Fibroblast of lung (primary cell): ENCODE measurements around the gene DPEP2. TPM values are rescaled to one million over a fixed set of nuclear protein-coding genes. Genes with fewer than 3 reads are reported as not detected.
"Not testable (repeated sequence)": the region's sequence is repeated elsewhere in the genome, so short reads cannot be mapped to it uniquely, and the experiment has no call there.

Experiments used
- DNase-seq, 2 donors: peaks; one replicate each; pipeline versions ENCODE4 v3.0.0 to v3.0.0-alpha.2; 2010; ENCODE audit warnings: low read depth in 2 of 2
- H2AFZ ChIP-seq: 2 replicates; pipeline ENCODE4 v1.5.1; 2012; ENCODE audit warnings: low read length, control low read depth, inconsistent platforms
- H3K27ac ChIP-seq: 2 replicates; pipeline ENCODE4 v1.5.1; 2011; ENCODE audit warnings: low read length, control low read depth; ENCODE audit not compliant: insufficient read depth
- H3K27me3 ChIP-seq: 2 replicates; pipeline ENCODE4 v1.5.1; 2011; ENCODE audit warnings: mild to moderate bottlenecking, low read length; ENCODE audit not compliant: control insufficient read depth, insufficient read depth
- H3K36me3 ChIP-seq: 2 replicates; pipeline ENCODE4 v1.5.1; 2011; ENCODE audit warnings: low read length; ENCODE audit not compliant: control insufficient read depth, insufficient read depth
- H3K4me1 ChIP-seq: 2 replicates; pipeline ENCODE4 v1.5.1; 2011; ENCODE audit warnings: low read length; ENCODE audit not compliant: control insufficient read depth, insufficient read depth; ENCODE audit errors: extremely low read depth
- H3K4me2 ChIP-seq: 2 replicates; pipeline ENCODE4 v1.5.1; 2011; ENCODE audit warnings: low read length, control low read depth; ENCODE audit not compliant: insufficient read depth; ENCODE audit errors: extremely low read depth
- H3K4me3 ChIP-seq, 4 experiments: fragments of 200-600 bp in 1 of 4; sonication (generic) in 1 of 4; replicated peaks in 1 of 4; 2 replicates each; pipeline ENCODE4 v1.5.1; 2011 to 2016; ENCODE audit warnings: low read length in 4 of 4, low read depth in 3 of 4, mild to moderate bottlenecking in 3 of 4, control low read depth in 2 of 4, inconsistent platforms in 1 of 4, mixed read lengths in 1 of 4; ENCODE audit not compliant: insufficient read depth in 1 of 4; ENCODE audit errors: control extremely low read depth in 1 of 4
- H3K79me2 ChIP-seq: 2 replicates; pipeline ENCODE4 v1.5.1; 2012; ENCODE audit warnings: mild to moderate bottlenecking, low read length, inconsistent platforms; ENCODE audit not compliant: control insufficient read depth, insufficient read depth
- H3K9ac ChIP-seq: 2 replicates; pipeline ENCODE4 v1.5.1; 2011; ENCODE audit warnings: mild to moderate bottlenecking, low read length, control low read depth; ENCODE audit not compliant: insufficient read depth
- H3K9me3 ChIP-seq: 2 replicates; pipeline ENCODE4 v1.5.1; 2012; ENCODE audit warnings: low read depth, low read length; ENCODE audit not compliant: control insufficient read depth, insufficient read depth
- H4K20me1 ChIP-seq: 2 replicates; pipeline ENCODE4 v1.5.1; 2011; ENCODE audit warnings: low read length; ENCODE audit not compliant: control insufficient read depth, insufficient read depth; ENCODE audit errors: extremely low read depth
- EZH2 ChIP-seq: IDR thresholded peaks from 2 replicates; pipeline ENCODE4 v1.5.1; 2012; ENCODE audit warnings: low read length, control low read depth, mild to moderate bottlenecking; ENCODE audit errors: missing control alignments
- polyA minus RNA-seq: library from RNA; depleted of rRNA, polyadenylated mRNA; stranded (reverse); fragments of >200 nt; gene quantifications from 2 replicates; pipeline ENCODE4 v1.2.3, GENCODE V29; 2011; ENCODE audit warnings: low replicate concordance
- polyA plus RNA-seq, 2 donors: library from polyadenylated mRNA; depleted of rRNA in 1 of 2; stranded (reverse) in 1 of 2; unstranded in 1 of 2; fragments of >200 nt; gene quantifications; 2 replicates each; pipeline ENCODE4 v1.2.1, GENCODE V29; 2011 to 2012; ENCODE audit warnings: missing spikeins in 1 of 2
- total RNA-seq: library from RNA; depleted of rRNA; stranded (reverse); fragments of >200 nt; gene quantifications from 2 replicates; pipeline ENCODE4 v1.2.1, GENCODE V29; 2014
- TF ChIP-seq, protein P1 (sequence below), 2 donors: IDR thresholded peaks in 1 of 2; conservative IDR thresholded peaks in 1 of 2; 1 replicate in 1 of 2; 2 replicates in 1 of 2; pipeline ENCODE4 v1.5.1; 2011 to 2012; ENCODE audit warnings: low read length in 2 of 2, control low read depth in 1 of 2, inconsistent platforms in 1 of 2, low read depth in 1 of 2, mild to moderate bottlenecking in 1 of 2

DPEP2 gene, protein sequence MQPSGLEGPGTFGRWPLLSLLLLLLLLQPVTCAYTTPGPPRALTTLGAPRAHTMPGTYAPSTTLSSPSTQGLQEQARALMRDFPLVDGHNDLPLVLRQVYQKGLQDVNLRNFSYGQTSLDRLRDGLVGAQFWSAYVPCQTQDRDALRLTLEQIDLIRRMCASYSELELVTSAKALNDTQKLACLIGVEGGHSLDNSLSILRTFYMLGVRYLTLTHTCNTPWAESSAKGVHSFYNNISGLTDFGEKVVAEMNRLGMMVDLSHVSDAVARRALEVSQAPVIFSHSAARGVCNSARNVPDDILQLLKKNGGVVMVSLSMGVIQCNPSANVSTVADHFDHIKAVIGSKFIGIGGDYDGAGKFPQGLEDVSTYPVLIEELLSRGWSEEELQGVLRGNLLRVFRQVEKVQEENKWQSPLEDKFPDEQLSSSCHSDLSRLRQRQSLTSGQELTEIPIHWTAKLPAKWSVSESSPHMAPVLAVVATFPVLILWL
- total RNA-seq: not detected in 2 replicates
- not detected in 2 replicates for polyA plus RNA-seq
- not detected in 2 replicates for polyA plus RNA-seq (2012)
- polyA minus RNA-seq: not detected in 2 replicates

GRCh38 chr16:67998779-67999688 lies at the start of gene DPEP2:
Gene DPEP2, minus strand, starts transcription at chr16:67999484. Its CDS starts 6,272 bp downstream, at chr16:67993212.
- H3K27me3 ChIP-seq, H3K4me3 ChIP-seq, H3K9me3 ChIP-seq, H3K9ac ChIP-seq, H3K36me3 ChIP-seq, H3K79me2 ChIP-seq, H4K20me1 ChIP-seq, H2AFZ ChIP-seq, H3K27ac ChIP-seq, DNase-seq, H3K4me2 ChIP-seq, H3K4me1 ChIP-seq: not testable (repeated sequence)

DNA sequence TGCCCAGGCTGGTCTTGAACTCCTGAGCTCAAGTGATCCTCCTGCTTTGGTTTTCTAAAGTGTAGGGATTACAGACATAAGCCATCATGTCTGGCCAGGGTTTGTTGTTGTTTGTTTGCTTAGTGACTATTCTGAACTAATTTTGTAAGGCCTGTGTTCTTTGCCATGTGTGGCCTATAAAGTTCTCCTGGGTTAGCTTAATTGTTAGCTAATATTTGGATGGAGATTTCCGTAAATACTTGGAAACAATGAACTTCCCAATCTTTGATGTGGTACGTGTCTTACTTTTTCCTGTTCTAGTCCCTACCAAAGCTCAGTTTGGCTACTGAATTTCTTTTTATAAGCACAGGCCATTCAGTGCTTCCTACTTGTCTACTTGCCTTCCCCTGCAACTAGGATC lies 48.7 kb upstream of the DPEP2 start:
- no peak overlapping the region for H2AFZ ChIP-seq
- H3K4me1 ChIP-seq: no peaks in the 10 kb centered on the region
- no peak overlapping the region for H3K27ac ChIP-seq
- H3K36me3 ChIP-seq: no peaks in the 10 kb centered on the region
- no peaks in the 10 kb centered on the region for H3K27me3 ChIP-seq
- no peak overlapping the region for H3K9ac ChIP-seq
- no peaks in the 10 kb centered on the region for H3K79me2 ChIP-seq
- no peak overlapping the region for H3K4me2 ChIP-seq
- TF ChIP-seq, protein P1, sequence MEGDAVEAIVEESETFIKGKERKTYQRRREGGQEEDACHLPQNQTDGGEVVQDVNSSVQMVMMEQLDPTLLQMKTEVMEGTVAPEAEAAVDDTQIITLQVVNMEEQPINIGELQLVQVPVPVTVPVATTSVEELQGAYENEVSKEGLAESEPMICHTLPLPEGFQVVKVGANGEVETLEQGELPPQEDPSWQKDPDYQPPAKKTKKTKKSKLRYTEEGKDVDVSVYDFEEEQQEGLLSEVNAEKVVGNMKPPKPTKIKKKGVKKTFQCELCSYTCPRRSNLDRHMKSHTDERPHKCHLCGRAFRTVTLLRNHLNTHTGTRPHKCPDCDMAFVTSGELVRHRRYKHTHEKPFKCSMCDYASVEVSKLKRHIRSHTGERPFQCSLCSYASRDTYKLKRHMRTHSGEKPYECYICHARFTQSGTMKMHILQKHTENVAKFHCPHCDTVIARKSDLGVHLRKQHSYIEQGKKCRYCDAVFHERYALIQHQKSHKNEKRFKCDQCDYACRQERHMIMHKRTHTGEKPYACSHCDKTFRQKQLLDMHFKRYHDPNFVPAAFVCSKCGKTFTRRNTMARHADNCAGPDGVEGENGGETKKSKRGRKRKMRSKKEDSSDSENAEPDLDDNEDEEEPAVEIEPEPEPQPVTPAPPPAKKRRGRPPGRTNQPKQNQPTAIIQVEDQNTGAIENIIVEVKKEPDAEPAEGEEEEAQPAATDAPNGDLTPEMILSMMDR (conservative IDR thresholded peaks at IDR 0.05 in 1 of 2, IDR thresholded peaks at IDR 0.05 in 1 of 2; ENCODE audit: low read depth in 1 of 2, low read length in 2 of 2): no peak
- no peak for TF ChIP-seq EZH2
- H4K20me1 ChIP-seq: no peaks in the 10 kb centered on the region
- H3K4me3 ChIP-seq: no peak overlapping the region
- H3K9me3 ChIP-seq: no peaks in the 10 kb centered on the region
- DNase-seq: no peak

GRCh38 chr16:68046106-68046505 lies 46.8 kb upstream of the DPEP2 start:
- DNase-seq: no peak
- Histone ChIP-seq H3K9ac (no peak overlapping the region), H3K4me2 (no peak overlapping the region), H3K27ac (no peak overlapping the region), H4K20me1 (no peaks in the 10 kb centered on the region), H3K27me3 (no peaks in the 10 kb centered on the region), H3K9me3 (no peaks in the 10 kb centered on the region), H2AFZ (no peak overlapping the region), H3K36me3 (peaks cover 2% of the 10 kb centered on the region), H3K79me2 (no peaks in the 10 kb centered on the region), H3K4me3 (no peak overlapping the region), H3K4me1 (no peaks in the 10 kb centered on the region)
- TF ChIP-seq, protein P1 (conservative IDR thresholded peaks at IDR 0.05 in 1 of 2, IDR thresholded peaks at IDR 0.05 in 1 of 2; ENCODE audit: low read depth in 1 of 2, low read length in 2 of 2): no peak
- no peak for TF ChIP-seq EZH2
